ENCODE data around the gene SRGAP3.

DNA sequence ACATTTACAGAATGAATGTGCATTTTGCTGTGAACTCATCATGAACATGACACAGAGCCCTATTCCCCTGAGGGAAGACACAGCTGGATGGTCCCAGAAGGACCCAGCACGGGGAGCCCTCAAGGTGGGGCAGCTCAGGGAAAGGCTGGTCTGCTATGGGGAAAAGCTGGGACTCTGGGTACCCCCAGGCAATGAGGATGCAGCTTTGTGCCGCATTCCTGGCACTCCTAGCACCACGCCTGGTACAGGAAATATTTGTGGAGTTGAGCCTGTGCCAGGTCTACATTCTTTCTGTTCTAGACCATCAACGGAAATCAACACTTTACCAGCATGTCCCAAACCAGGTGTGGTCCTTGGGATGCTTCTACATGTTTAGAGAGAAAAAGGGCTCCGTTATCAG lies 74.0 kb downstream of the SRGAP3 start:
- TF ChIP-seq CTCF (IDR thresholded peaks at IDR 0.05) (no peak), NR1H2 (CRISPR knock-in tag; IDR thresholded peaks at IDR 0.05) (no peak), ZNF425 (CRISPR knock-in tag; conservative IDR thresholded peaks at IDR 0.05) (no peak), GRHL2 (CRISPR knock-in tag; IDR thresholded peaks at IDR 0.05; ENCODE audit: insufficient replicate concordance, severe bottlenecking) (no peak), ELF4 (CRISPR knock-in tag; IDR thresholded peaks at IDR 0.05; ENCODE audit: low read depth) (no peak), USF1 (CRISPR knock-in tag; IDR thresholded peaks at IDR 0.05) (no peak), PRRX2 (CRISPR knock-in tag; IDR thresholded peaks at IDR 0.05) (no peak), NR2C2 (CRISPR knock-in tag; IDR thresholded peaks at IDR 0.05) (no peak), STAT6 (CRISPR knock-in tag; conservative IDR thresholded peaks at IDR 0.05; ENCODE audit: low read depth) (no peak), MAX (CRISPR knock-in tag; IDR thresholded peaks at IDR 0.05) (no peak)
- TF ChIP-seq, protein P1, sequence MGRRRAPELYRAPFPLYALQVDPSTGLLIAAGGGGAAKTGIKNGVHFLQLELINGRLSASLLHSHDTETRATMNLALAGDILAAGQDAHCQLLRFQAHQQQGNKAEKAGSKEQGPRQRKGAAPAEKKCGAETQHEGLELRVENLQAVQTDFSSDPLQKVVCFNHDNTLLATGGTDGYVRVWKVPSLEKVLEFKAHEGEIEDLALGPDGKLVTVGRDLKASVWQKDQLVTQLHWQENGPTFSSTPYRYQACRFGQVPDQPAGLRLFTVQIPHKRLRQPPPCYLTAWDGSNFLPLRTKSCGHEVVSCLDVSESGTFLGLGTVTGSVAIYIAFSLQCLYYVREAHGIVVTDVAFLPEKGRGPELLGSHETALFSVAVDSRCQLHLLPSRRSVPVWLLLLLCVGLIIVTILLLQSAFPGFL (CRISPR knock-in tag; IDR thresholded peaks at IDR 0.05; ENCODE audit: borderline replicate concordance): no peak
- TF ChIP-seq, protein P2, sequence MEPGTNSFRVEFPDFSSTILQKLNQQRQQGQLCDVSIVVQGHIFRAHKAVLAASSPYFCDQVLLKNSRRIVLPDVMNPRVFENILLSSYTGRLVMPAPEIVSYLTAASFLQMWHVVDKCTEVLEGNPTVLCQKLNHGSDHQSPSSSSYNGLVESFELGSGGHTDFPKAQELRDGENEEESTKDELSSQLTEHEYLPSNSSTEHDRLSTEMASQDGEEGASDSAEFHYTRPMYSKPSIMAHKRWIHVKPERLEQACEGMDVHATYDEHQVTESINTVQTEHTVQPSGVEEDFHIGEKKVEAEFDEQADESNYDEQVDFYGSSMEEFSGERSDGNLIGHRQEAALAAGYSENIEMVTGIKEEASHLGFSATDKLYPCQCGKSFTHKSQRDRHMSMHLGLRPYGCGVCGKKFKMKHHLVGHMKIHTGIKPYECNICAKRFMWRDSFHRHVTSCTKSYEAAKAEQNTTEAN (CRISPR knock-in tag; IDR thresholded peaks at IDR 0.05): no peak

All from WTC11 (cell line).